DMS79 (cell line): Measurements from ENCODE around the gene KRT2.

ENCODE experiments used
- DNase-seq: peaks from one replicate; lab custom pipeline; 2025; lab: John Stamatoyannopoulos, UW

Gene KRT2

DNA sequence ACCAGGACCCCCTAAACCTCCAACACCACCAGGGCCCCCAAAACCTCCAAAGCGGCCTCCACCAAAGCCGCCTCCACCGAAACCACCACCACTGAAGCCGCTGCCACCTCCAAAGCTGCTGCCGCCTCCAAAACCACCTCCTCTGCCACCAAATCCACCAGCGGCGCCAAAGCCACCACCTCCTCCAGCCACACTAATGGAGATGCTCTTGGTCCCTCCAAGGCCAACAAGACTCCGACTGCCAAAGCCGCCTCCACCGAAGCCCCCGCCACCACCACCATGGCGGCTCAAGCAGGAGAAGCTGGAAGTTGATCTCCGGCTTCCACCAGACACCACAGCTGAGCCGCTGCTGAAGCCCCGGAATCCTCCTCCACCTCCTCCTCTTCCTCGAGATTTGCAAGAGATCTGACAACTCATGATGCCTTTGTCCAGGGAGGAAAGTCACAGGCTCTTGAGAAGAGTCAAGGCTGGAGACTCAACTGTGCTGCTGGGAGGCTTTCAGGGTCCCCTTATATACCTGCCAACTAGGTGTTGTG lies at the start of gene KRT2:
Gene KRT2, minus strand, starts transcription at position 486 of the 536 bp plus-strand sequence. Its CDS starts 69 bp downstream, at position 417.
- DNase-seq: no peak

DNA sequence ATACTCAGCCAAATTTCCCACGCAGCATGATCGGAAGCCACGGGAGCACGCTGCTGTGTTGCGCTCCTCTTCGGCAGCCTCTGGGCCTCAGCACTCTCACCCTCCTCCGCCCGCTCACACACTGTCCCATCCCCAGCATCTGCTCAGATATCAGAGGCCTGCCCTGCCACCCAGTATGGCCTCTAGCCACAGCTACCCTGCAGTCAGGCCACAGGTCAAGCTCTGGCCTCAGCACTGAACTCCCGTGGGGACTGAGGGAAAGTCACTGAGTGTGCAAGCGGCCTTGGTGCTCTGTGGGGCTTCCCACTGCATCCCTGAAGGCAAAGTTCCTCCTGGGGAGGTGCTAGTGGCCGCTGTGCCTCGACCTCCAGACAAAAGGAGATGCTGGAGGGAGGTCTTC lies 49.3 kb upstream of the KRT2 start:
- no peak for DNase-seq

DNA sequence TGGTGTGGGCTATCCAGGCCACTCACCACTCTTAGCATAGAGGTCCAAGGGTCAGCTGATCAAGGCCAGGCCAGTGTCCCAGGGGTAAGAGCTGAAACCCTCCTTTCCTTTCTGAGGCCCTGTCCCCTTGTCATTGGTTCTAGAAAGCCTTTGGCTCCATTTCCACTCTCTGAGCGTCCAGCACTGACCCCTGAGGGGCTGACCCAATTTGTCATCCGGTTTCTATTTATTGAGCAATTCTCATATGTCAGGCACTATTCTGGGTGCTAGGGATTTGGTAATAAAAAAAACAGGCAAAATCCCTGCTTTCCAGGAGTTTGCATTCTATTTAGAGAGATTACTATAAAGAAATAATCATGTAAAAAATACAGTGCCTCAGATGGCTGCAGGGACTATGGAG lies 47.9 kb upstream of the KRT2 start:
- DNase-seq: no peak

DNA sequence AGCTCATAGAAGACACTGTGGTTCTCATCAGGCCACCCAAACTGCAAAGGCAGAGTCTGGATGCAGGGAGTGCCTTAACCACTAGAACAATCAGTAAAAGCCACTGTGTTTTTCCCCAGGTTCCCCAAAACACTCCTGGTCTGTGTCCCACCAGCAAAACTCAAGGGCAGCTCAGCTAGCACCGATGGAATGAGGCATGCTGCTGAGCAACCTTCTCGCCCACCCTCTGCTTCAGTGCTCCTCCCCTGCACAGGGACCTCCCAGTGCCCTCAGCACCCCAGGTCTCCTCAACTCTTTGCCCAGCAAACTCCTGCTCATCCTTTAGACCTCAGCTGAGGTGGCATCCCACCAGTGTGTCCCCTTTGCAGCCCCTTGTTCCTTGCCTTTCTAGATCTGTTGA lies 47.4 kb upstream of the KRT2 start:
- DNase-seq: no peak

DNA sequence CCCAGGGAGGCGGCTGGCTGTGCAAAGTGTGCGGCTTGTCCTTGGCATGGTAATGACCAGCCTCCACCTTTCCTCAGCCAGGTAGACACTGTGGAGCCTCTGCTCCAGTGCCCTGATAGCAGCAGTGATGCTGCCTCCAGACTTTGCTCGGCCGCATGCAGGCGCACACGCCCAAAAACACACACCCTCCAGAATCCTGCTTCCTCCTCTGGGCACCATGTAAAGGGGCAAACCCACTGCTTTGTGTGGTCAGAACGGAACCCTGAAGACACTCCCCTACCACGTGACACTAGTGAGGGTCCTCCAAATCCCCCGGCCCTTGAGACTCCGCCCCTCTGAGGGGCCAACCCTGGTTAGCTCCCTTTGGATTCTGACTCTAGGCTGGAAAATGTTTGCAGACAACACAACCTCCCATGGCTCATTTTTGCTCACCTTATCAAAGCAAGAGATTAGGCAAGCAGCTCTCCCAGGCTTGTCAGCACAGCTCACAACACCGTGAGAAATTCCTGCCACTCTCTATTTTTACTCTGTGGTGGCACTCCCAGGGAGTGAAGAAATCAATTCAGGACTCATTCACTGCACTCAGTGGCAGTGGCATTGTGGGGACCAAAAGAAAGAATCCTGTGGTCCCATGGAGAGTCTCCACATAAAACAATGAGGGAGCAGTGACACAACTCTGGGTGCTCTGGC lies 46.8 kb upstream of the KRT2 start:
- DNase-seq: no peak

DNA sequence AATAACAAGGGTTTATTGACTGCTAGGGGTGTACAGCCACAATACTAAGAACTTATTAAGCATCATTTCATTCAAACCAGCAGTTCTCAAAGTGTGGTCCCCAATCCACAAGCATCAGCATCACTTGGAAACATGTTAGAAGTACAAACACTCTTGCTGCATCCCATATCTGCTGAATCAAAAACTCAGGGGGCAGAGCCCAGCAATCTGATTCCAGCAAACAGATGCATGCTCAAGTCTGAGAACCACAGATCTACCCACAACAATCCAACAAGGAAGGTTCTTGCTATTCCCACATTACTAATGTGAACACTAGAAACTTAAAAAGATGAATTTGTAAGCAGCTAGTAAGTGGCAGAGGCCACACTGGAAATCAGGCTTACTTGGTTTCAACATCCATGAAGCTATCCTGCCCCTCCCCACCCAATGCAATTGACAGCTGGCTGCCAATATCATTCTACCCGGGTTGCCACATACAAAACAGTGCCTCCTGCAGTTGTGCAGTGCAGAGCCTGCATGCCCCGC lies 45.1 kb upstream of the KRT2 start:
- DNase-seq: no peak

DNA sequence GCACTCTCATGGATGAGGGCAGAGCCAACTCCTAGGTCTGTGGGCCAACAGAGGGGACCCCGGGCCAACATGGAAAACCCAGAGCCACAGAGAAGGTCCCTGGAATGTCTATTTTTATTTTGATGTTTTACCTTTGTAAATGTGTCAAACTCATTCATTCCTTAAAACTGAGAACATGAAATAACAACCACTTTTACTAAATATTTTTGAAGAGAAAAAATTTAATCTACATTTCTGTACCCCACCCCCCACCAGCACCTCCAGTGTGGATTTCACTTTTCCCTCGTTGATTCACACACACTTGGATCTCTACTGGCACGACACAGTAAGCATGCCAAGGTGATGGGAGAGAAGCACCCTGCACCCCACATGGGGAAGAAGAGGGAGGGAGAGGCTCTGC lies 44.6 kb upstream of the KRT2 start:
- DNase-seq: no peak

DNA sequence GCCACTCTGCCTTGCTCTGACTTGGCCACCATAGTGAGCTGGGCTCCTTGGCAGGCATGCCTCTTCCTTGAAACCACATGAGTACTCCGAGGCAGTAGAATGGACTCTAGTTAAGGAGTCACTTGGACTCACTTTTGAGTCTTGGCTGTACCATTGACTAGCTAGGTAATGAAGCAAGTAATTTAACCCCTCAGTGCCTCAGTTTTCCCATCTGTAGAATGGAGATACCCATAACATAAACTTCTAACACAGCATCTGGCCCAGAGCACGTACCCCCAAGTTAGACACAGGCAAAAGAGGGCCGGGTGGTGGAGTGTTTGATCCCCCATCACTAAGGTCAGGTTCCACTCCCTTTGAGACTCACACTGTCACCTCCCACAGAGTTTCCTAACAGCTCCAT lies 43.0 kb upstream of the KRT2 start:
- DNase-seq: no peak

DNA sequence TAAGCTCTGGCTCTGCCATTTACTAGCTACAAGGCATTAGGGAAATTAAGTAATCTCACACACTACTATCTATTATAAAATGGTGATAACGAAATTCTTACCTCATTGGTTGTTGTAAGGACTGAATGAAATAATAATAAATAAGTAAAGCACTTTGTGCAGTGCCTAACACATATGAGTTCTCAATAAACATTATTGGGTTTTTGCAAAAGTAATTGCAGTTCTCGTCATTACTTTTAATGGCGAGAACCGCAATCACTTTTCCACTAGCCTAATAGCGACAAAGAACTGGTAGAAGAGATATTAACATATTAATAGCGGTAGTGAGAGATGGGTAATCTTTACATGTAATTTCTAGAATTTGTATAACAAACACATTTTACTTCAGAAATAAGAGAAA lies 42.1 kb upstream of the KRT2 start:
- no peak for DNase-seq

DNA sequence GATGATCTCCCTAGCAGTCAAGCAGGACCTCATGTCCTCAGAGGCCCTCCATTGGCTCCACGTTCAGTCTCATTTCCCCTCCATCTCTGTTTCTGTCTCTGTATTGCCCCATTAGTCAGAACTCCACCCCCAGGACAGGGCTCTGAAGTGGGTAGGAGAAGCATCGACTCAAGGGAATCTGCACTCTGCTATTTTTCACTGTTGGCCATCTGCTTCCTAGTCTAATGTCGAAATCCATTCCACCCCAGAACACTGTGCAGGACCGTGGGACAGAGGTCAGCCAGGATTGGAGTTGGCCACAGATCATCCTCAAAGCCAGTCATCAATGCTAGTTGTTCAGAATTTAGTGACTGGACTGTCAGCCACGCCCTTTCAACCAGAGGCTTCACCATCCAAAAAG lies 41.2 kb upstream of the KRT2 start:
- no peak for DNase-seq

DNA sequence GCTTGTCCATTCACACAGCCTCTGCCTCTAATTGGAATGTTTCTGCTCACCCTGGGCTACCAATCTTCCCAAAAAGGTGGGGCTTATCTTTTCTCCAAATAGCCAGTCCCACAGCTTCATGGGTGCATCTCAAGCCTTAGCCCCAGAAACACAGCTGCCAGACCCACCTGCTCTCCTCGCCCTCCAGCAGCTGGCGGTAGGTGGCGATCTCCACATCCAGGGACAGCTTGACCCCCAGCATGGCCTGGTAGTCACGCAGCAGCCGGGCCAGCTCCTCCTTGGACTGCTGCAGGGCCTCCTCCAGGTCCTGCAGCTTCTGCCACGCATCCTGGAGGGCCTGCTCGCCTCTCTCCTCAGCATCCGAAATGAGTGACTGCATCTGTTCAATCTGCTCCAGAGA lies 40.2 kb upstream of the KRT2 start:
- DNase-seq: no peak

DNA sequence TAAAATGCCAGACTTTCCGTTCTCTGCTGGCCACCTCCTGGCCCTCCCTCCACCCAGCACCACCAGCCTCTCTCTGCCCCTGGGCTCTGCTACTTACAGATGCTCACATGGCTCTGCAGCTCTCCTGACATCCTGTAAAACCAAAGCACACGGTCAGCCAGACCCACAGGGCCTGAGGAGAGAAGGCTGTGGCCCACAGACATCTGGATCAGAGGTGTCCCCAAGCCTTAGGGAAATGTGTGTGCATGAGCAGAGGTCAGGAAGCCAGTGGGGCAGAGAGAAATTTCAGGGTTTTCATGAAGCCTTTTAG lies 39.8 kb upstream of the KRT2 start:
- no peak for DNase-seq

DNA sequence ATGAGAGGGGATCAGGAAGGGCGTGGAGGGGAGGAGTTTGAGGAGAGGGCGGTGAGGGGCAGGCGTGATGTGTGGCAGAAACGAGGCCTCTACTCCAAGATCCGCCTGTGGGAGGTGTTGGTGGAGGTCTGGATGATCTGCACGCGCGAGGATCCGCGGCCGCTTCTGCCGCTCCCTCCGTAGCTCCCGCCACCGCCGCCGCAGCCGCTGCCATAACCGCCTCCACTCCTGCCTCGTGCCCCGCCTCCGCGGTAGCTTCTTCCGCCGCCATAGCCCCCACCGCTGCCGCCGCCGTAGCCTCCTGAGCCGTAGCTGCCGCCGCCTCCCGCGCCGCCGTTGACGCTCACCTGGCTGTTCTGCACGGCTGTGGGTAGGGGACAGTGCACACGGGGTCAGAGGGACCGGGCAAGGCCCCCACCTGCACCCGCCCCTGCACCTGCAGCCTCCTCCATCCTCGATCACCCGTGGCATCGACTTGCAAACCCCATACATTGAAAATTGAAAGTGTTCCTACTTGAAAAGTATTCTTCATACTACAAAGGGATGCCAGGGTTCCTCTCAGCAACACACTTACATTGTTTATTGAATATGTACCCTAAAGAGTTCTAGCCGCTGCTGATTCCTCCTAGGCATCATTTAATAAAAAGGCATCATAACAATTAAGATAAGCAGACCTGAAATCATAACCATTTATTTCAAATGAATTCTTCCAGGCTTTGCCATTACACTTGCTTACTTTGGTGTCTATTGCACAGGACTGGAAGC lies 39.2 kb upstream of the KRT2 start:
- DNase-seq: no peak

DNA sequence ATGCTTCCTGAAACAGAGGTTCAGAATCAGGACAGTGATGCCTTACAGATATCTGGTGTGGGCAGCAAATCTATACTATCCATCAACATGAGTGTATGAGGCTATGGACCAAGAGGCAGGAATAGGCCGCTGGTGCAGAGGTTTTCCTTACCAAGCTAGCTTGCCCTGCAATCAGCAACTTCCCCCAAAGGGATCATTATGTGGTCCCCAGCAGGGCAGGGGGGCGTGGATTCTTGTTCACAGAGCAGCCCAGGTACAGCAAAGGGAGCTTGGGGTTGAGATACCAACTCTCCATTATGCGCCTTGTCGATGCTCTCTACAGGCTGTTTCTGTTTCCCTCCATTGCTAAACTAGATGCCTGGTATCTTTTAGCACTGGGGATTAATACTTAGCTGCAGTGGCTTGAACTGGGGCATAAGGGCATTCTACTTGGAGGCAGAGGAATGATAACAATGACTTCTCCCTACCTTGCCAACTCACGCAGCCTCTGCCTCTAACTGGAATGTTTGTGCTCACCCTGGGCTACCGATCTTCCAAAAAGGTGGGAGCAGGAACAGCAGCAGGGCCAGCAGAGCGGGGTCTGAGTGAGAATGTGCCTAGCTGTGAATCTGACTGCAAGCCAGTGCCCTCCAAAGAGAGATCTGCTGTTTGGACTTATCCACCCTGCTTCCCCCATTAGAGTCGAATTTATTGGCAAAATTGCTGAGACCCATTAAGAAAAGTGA lies 38.5 kb upstream of the KRT2 start:
- DNase-seq: no peak

DNA sequence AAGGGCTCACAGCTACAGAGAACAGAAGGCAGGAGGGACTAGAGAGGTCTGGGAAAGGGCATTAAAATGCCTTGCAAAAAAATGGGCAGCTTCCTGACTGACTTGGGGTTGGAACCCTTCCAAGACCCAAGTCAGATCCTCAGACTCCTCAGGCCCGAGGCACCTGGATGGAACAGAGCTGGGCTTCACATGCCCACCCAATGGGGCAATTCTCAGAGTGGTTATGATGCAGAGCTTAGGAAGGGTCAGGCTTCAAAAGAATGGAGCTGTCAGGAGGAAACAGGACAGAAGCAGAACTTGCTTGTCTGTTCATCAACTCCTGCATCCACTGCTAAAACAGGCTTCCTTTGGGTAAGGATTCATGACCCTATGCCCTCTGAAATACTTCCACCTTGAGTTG lies 37.9 kb upstream of the KRT2 start:
- DNase-seq: no peak

DNA sequence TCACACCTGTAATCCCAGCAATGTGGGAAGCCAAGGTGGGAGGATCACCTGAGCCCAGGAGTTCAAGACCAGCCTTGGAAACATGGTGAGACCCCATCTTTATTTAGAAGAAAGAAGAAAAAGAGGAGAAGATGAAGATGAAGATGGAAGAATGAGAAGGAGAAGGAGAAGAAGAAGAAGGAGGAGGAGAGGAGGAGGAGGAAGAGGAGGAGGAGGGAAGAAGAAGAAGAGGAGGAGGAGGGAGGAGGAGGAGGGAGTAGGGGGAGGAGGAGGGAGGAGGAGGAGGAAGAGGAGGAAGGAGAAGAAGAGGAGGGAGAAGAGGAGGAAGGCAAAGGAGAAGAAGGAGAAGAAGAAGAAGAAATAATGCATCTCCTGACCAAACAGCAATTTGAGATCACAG lies 37.2 kb upstream of the KRT2 start:
- DNase-seq: no peak

DNA sequence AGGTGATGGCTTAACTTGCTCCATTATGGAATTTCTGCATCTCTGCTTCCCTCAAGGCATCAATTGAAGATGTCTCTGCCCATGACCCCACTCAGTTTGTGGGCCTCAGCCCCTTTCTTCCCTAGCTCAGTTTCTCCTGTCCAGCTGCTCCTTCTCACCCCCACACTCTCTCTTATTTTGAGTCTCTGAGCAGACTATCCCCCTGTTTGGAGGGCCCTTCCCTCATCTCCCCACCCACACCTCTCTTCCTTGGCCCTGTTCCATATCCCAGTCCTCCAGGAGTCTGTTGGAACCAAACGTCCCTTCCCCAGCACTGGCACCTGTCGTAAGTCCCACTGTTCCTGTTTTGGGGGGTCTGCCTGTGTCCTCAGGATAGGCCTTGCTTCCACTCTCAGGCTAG lies 36.5 kb upstream of the KRT2 start:
- DNase-seq: no peak

DNA sequence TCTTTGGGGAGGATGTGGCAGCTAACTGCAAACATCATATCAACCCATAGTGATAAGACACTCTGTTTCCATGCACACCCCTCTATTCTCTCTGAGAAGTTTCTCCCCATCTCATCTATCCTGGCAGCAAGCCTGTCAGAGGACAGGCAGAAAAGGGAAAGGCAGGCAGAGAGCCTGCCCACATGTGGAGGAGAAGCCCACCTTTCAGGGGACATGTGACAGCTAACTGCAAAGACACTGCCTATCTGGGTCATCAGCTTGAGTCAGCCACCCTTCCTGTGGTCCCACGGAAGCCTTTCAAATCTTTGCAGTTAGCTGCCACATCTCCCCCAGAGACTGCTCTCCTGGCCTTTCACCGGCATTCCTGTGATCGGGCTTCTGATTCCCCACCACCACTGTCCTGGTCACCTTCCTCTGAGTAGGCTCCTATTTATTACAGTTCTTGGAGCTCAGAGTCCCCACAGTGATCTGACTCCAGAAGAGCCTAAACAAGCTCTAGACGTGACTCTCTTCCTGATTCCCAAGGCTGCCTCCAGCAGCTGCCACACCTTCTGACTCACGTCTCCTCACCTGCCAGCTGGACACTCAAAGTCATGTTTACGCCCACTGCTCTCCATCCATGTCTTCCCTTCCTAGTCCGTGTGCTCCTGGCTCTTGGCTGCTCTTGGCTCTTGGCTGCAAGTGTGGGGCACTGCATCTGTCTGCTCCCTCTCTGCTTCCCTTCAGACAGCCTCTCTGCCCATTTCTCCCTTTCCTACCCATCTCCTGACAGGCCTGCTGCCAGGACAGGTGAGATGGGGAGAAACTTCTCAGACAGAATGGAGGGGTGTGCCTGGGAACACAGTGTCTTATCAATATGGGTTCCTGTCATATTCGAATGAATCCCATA lies 35.7 kb upstream of the KRT2 start:
- DNase-seq: peak; percentile 28

DNA sequence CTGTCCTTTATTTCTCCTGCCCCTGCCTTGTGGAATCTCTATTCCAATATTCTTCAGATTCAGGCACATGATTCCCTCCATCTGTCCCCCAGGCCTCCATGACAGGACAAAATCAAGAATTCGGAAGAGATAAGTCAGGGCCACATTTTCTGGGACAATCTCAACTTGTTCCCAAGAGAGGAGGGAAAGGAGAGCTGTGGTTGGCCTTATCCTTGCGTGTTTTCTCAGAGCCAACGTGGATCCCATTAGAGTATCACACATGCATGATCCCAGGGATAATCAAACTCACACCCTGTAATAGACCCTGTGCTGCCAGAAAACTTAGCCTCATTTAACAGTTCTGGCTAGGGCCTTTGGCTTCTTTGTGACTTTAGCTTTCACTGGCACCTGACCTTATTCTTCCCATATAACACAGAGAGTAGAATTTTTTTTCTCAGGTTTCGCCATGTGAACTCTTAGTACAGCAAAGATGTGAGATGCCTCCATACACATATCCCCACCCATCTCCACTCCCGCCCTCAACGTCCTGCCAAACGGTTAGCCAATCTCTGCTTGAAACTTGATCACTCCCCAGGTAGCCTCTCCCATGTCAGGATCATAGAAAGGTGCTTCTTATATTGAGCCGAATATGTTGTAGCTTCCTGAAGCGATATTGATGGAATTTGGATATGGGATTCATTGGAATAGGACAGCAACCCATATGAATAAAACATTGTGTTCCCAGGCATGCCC lies 34.9 kb upstream of the KRT2 start:
- no peak for DNase-seq

DNA sequence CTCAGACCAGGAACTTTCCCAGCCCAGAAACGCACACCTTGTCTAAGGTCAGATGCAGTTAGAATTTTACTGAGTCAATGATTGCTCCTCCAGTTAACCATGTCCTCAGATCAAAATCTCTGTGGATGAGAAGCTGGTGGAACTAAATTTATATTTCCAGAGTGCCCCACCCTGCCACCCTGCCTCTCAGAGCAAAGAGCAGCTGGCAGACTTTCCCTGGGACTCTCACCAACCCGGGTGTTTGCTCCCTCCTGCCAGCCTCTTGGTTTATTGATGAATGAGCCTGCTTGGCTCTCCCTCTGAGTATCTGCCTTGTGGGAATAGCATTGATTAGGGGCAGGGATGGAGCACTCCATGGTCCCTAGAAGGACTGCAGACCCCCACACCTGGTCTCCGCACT lies 34.1 kb upstream of the KRT2 start:
- no peak for DNase-seq

DNA sequence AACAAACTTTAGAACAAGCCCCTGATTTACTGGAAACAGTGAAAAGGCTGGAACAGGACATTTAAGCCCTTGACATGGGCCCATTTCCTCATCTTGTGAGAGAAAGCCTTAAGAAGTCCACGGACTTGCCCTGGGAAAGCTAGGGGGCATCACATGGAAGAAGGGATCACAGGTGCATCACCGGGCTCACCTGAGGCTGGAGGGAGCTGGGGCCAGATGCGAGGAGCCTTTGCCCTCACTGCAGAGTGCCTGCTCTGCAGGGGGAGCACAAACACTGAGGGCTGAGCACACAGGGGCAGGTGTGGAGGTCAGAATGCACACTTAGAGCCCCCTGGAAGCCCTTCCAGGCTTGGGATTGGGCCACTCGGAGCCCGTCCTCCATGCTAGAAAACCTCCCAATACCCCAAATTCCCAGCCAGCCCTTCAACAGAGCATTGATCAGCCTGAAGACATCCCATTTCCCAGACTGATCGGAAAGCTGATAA lies 33.4 kb upstream of the KRT2 start:
- no peak for DNase-seq
